ENCODE data around the gene CD300A. TPM values are rescaled to one million over a fixed set of nuclear protein-coding genes. Genes with fewer than 3 reads are reported as not detected.

CD300A gene
- total RNA-seq, 2 donors from 2014 or later, result 2.0 to 3.1 TPM

GRCh38 chr17:74459622-74460021 is 6.8 kb upstream of the CD300A start:
- no peak for ATAC-seq
- no peak overlapping the region for H3K4me3 ChIP-seq
- H3K9me3 ChIP-seq, result no peaks in the 10 kb centered on the region
- 59 to 79% methylated on average over 6 to 7 of the region's 7 CpGs for WGBS, 2 donors
- peaks cover 12% of the 10 kb centered on the region for H3K4me1 ChIP-seq
- no peak overlapping the region for H3K27ac ChIP-seq
- intact Hi-C loops (cut with DNase I), result loop anchor here (2.0 kb wide), 1 partner anchor 79 kb away; no protein-coding TSS in a partner anchor
- TF ChIP-seq POLR2A (IDR thresholded peaks at IDR 0.05), result no peak
- no peak for DNase-seq
- H3K36me3 ChIP-seq (replicated peaks in 1 of 2; ENCODE audit: insufficient read depth in 1 of 2, low read depth in 2 of 2), result no peaks in the 10 kb centered on the region
- H3K27me3 ChIP-seq, result no peaks in the 10 kb centered on the region

- no peak overlapping the region for H3K27ac ChIP-seq
- no peak overlapping the region for H3K4me3 ChIP-seq
- DNase-seq (no peak), ATAC-seq (no peak)
- no peaks in the 10 kb centered on the region for H3K9me3 ChIP-seq
- intact Hi-C loops (cut with DNase I), result loop anchor here (2.0 kb wide), 1 partner anchor 79 kb away; no protein-coding TSS in a partner anchor
- no peaks in the 10 kb centered on the region for H3K27me3 ChIP-seq
- H3K4me1 ChIP-seq, result peaks cover 7% of the 10 kb centered on the region
- 71 to 75% methylated on average over 2 of the region's 2 CpGs for WGBS, 2 donors
- no peaks in the 10 kb centered on the region for H3K36me3 ChIP-seq (replicated peaks in 1 of 2; ENCODE audit: insufficient read depth in 1 of 2, low read depth in 2 of 2)
- TF ChIP-seq CTCF (IDR thresholded peaks at IDR 0.05), result no peak
- TF ChIP-seq POLR2A (IDR thresholded peaks at IDR 0.05), result no peak
These were observed 6.2 kb upstream of the CD300A start for GRCh38 chr17:74460241-74460640.

- ATAC-seq, result no peak
- TF ChIP-seq POLR2A (IDR thresholded peaks at IDR 0.05) (no peak), CTCF (IDR thresholded peaks at IDR 0.05) (no peak)
- Histone ChIP-seq H3K4me3 (no peak overlapping the region), H3K27me3 (no peaks in the 10 kb centered on the region), H3K4me1 (peaks cover 7% of the 10 kb centered on the region), H3K36me3 (replicated peaks in 1 of 2; ENCODE audit: insufficient read depth in 1 of 2, low read depth in 2 of 2) (no peaks in the 10 kb centered on the region), H3K9me3 (no peaks in the 10 kb centered on the region), H3K27ac (no peak overlapping the region)
- no peak for DNase-seq
- 86 to 88% methylated on average over 4 to 7 of the region's 7 CpGs for WGBS, 2 donors
- intact Hi-C loops (cut with DNase I), result loop anchor here (2.0 kb wide), 1 partner anchor 80 kb away; no protein-coding TSS in a partner anchor
These were observed 5.4 kb upstream of the CD300A start for GRCh38 chr17:74460996-74461395.

- H3K27ac ChIP-seq, result no peak overlapping the region
- intact Hi-C loops (cut with DNase I), result loop anchor here (2.0 kb wide), 1 partner anchor 81 kb away; no protein-coding TSS in a partner anchor
- DNase-seq (no peak), ATAC-seq (no peak)
- peaks cover 7% of the 10 kb centered on the region for H3K4me1 ChIP-seq
- H3K36me3 ChIP-seq (replicated peaks in 1 of 2; ENCODE audit: insufficient read depth in 1 of 2, low read depth in 2 of 2), result no peaks in the 10 kb centered on the region
- TF ChIP-seq CTCF (IDR thresholded peaks at IDR 0.05) (no peak), POLR2A (IDR thresholded peaks at IDR 0.05) (no peak)
- no peak overlapping the region for H3K4me3 ChIP-seq
- H3K9me3 ChIP-seq, result no peaks in the 10 kb centered on the region
- no peaks in the 10 kb centered on the region for H3K27me3 ChIP-seq
- 85 to 90% methylated on average over 9 to 10 of the region's 10 CpGs for WGBS, 2 donors
These were observed 4.8 kb upstream of the CD300A start for GRCh38 chr17:74461611-74462010.

GRCh38 chr17:74464730-74465377 is 1.6 kb upstream of the CD300A start:
- Histone ChIP-seq H3K4me3 (no peak overlapping the region), H3K27ac (no peak overlapping the region), H3K4me1 (no peaks in the 10 kb centered on the region), H3K27me3 (no peaks in the 10 kb centered on the region), H3K9me3 (no peaks in the 10 kb centered on the region), H3K36me3 (replicated peaks in 1 of 2; ENCODE audit: insufficient read depth in 1 of 2, low read depth in 2 of 2) (no peaks in the 10 kb centered on the region)
- intact Hi-C loops (cut with DNase I), result no loop called here
- ATAC-seq, result no peak
- 72 to 73% methylated on average over 7 of the region's 7 CpGs for WGBS, 2 donors
- DNase-seq, result no peak
- no peak for TF ChIP-seq CTCF (IDR thresholded peaks at IDR 0.05)
- no peak for TF ChIP-seq POLR2A (IDR thresholded peaks at IDR 0.05)

Measured in body of pancreas (tissue), 4 donors.